Progenitor cell of endocrine pancreas (in vitro differentiated cells): ENCODE results near the gene ADAT3. TPM values are rescaled to one million over a fixed set of nuclear protein-coding genes. Genes with fewer than 3 reads are reported as not detected.

Experiments used
- DNase-seq: peaks from one replicate; pipeline ENCODE4 v3.0.0; 2021; ENCODE audit warnings: low spot score; ENCODE audit not compliant: unreplicated experiment
- H3K27ac Mint-ChIP-seq: 2 replicates; pipeline ENCODE4 v1.8.0; 2021; ENCODE audit warnings: mild to moderate bottlenecking, moderate library complexity, mixed read lengths
- H3K27me3 Mint-ChIP-seq: 2 replicates; pipeline ENCODE4 v1.8.0; 2021; ENCODE audit warnings: mixed read lengths
- H3K36me3 Mint-ChIP-seq: 2 replicates; pipeline ENCODE4 v1.8.0; 2022; ENCODE audit warnings: mixed read lengths; ENCODE audit not compliant: insufficient read depth
- H3K4me1 Mint-ChIP-seq: 2 replicates; pipeline ENCODE4 v1.8.0; 2021; ENCODE audit warnings: low read depth, mixed read lengths
- H3K4me3 Mint-ChIP-seq: 2 replicates; pipeline ENCODE4 v1.8.0; 2021; ENCODE audit warnings: low read depth, mild to moderate bottlenecking, moderate library complexity, mixed read lengths
- H3K9me3 Mint-ChIP-seq: 2 replicates; pipeline ENCODE4 v1.8.0; 2021; ENCODE audit warnings: low read depth, mixed read lengths
- CTCF ChIP-seq: fragments of 200-600 bp; sonication (generic); IDR thresholded peaks from one replicate; pipeline ENCODE4 v1.5.0; 2021; ENCODE audit warnings: antibody characterized with exemption, mild to moderate bottlenecking; ENCODE audit not compliant: unreplicated experiment
- total RNA-seq: library from RNA; stranded (reverse); gene quantifications from 2 replicates; pipeline ENCODE4 v1.2.1, GENCODE V29; 2021

Gene ADAT3
- total RNA-seq, 1 donor from 2014 or later, result 14.1 TPM

GRCh38 chr19:1858412-1859081, 46.7 kb upstream of the ADAT3 start:
- H3K27ac Mint-ChIP-seq, result no peak overlapping the region
- TF ChIP-seq CTCF, result no peak
- DNase-seq, result no peak
- peaks cover 21% of the 10 kb centered on the region for H3K27me3 Mint-ChIP-seq
- no peaks in the 10 kb centered on the region for H3K9me3 Mint-ChIP-seq
- peaks cover 10% of the 10 kb centered on the region for H3K4me1 Mint-ChIP-seq
- H3K4me3 Mint-ChIP-seq, result no peak overlapping the region
- H3K36me3 Mint-ChIP-seq, result no peaks in the 10 kb centered on the region

GRCh38 chr19:1859331-1859781, 45.8 kb upstream of the ADAT3 start:
- H3K36me3 Mint-ChIP-seq, result no peaks in the 10 kb centered on the region
- peak overlapping the region; percentile 45 for H3K4me3 Mint-ChIP-seq
- no peak for DNase-seq
- TF ChIP-seq CTCF, result no peak
- H3K27ac Mint-ChIP-seq, result peak overlapping the region; percentile 23
- H3K4me1 Mint-ChIP-seq, result peaks cover 10% of the 10 kb centered on the region
- H3K9me3 Mint-ChIP-seq, result no peaks in the 10 kb centered on the region
- peaks cover 21% of the 10 kb centered on the region for H3K27me3 Mint-ChIP-seq

- no peaks in the 10 kb centered on the region for H3K9me3 Mint-ChIP-seq
- TF ChIP-seq CTCF, result no peak
- H3K36me3 Mint-ChIP-seq, result no peaks in the 10 kb centered on the region
- DNase-seq, result no peak
- H3K27me3 Mint-ChIP-seq, result peaks cover 21% of the 10 kb centered on the region
- peaks cover 10% of the 10 kb centered on the region for H3K4me1 Mint-ChIP-seq
- H3K4me3 Mint-ChIP-seq, result no peak overlapping the region
- H3K27ac Mint-ChIP-seq, result no peak overlapping the region
These were observed 45.0 kb upstream of the ADAT3 start for GRCh38 chr19:1860042-1860775.

- no peak overlapping the region for H3K27ac Mint-ChIP-seq
- H3K4me1 Mint-ChIP-seq, result peaks cover 10% of the 10 kb centered on the region
- no peak for TF ChIP-seq CTCF
- DNase-seq, result no peak
- no peaks in the 10 kb centered on the region for H3K9me3 Mint-ChIP-seq
- peaks cover 21% of the 10 kb centered on the region for H3K27me3 Mint-ChIP-seq
- H3K36me3 Mint-ChIP-seq, result no peaks in the 10 kb centered on the region
- H3K4me3 Mint-ChIP-seq, result peak overlapping the region; percentile 11
These were observed 44.2 kb upstream of the ADAT3 start for GRCh38 chr19:1860821-1861598.

GRCh38 chr19:1861599-1862031, 43.6 kb upstream of the ADAT3 start:
- peaks cover 10% of the 10 kb centered on the region for H3K4me1 Mint-ChIP-seq
- TF ChIP-seq CTCF, result no peak
- no peak overlapping the region for H3K27ac Mint-ChIP-seq
- H3K36me3 Mint-ChIP-seq, result no peaks in the 10 kb centered on the region
- no peaks in the 10 kb centered on the region for H3K9me3 Mint-ChIP-seq
- peaks cover 21% of the 10 kb centered on the region for H3K27me3 Mint-ChIP-seq
- peak overlapping the region; percentile 82 for H3K4me3 Mint-ChIP-seq
- no peak for DNase-seq
